ENCODE results near the gene BBS10.
"Not testable (repeated sequence)": the region's sequence is repeated elsewhere in the genome, so short reads cannot be mapped to it uniquely, and the experiment has no call there.

DNA sequence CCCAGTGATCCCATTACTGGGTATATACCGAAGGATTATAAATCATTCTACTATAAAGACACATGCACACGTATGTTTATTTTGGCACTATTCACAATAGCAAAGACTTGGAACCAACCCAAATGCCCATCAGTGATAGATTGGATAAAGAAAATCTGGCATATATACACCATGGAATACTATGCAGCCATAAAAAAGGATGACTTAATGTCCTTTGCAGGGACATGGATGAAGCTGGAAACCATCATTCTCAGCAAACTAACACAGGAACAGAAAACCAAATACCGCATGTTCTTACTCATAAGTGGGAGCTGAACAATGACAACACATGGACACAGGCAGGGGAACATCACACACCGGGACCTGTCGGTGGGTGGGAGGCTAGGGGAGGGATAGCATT is 15.9 kb upstream of the BBS10 start:
- TF ChIP-seq, protein P1, sequence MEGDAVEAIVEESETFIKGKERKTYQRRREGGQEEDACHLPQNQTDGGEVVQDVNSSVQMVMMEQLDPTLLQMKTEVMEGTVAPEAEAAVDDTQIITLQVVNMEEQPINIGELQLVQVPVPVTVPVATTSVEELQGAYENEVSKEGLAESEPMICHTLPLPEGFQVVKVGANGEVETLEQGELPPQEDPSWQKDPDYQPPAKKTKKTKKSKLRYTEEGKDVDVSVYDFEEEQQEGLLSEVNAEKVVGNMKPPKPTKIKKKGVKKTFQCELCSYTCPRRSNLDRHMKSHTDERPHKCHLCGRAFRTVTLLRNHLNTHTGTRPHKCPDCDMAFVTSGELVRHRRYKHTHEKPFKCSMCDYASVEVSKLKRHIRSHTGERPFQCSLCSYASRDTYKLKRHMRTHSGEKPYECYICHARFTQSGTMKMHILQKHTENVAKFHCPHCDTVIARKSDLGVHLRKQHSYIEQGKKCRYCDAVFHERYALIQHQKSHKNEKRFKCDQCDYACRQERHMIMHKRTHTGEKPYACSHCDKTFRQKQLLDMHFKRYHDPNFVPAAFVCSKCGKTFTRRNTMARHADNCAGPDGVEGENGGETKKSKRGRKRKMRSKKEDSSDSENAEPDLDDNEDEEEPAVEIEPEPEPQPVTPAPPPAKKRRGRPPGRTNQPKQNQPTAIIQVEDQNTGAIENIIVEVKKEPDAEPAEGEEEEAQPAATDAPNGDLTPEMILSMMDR (IDR thresholded peaks at IDR 0.05 in 2 of 3, conservative IDR thresholded peaks at IDR 0.05 in 1 of 3; ENCODE audit: insufficient read depth in 2 of 3, low read depth in 1 of 3, low read length in 3 of 3): not testable (repeated sequence)
- TF ChIP-seq COPS2 (conservative IDR thresholded peaks at IDR 0.05); HMG20B (CRISPR knock-in tag; IDR thresholded peaks at IDR 0.05): not testable (repeated sequence)
- TF ChIP-seq, protein P2, sequence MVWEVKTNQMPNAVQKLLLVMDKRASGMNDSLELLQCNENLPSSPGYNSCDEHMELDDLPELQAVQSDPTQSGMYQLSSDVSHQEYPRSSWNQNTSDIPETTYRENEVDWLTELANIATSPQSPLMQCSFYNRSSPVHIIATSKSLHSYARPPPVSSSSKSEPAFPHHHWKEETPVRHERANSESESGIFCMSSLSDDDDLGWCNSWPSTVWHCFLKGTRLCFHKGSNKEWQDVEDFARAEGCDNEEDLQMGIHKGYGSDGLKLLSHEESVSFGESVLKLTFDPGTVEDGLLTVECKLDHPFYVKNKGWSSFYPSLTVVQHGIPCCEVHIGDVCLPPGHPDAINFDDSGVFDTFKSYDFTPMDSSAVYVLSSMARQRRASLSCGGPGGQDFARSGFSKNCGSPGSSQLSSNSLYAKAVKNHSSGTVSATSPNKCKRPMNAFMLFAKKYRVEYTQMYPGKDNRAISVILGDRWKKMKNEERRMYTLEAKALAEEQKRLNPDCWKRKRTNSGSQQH (CRISPR knock-in tag; IDR thresholded peaks at IDR 0.05): not testable (repeated sequence)
